HG03575 (cell line): ENCODE results near the gene FGF19.

Experiments
- ATAC-seq: cut with Tn5 transposase; IDR thresholded peaks from one replicate; pipeline ENCODE4 v1.9.1; 2021; ENCODE audit not compliant: unreplicated experiment, insufficient number of reproducible peaks, low FRiP score; ENCODE audit errors: extremely low read depth

The FGF19 gene

DNA sequence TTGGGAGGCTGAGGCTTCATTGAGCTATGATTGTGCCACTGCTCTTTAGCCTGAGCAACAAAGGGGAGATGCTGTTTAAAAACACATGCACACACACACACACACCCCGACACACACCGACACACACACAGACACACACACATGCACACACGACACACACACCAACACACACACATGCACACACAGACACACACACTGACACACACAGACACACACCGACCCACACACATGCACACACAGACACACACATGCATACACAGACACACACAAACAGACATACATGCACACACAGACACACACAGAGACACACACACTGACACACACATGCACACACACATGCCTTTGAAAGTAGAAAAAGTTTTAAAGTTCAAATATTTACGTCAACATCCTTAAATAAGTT lies 23.1 kb downstream of the FGF19 start:
- ATAC-seq = no peak

DNA sequence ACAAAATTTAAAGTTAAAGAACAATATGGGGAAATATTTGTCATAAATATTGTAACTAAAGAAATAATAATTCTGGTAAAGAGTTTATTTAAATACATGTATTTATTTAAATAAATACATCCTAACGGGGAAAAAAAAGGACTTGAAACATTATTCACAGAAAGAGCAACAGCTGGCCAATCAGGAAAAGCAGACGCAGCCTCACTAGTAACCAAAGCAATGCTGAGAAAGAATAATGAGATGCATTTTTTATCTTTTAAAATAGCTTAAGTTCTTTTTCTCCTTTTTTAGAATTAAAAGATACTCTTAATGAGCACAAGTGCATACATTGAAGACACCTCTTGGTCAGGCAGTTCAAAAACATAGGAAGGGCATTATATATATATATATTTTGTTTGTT lies 26.1 kb downstream of the FGF19 start:
- ATAC-seq = no peak

DNA sequence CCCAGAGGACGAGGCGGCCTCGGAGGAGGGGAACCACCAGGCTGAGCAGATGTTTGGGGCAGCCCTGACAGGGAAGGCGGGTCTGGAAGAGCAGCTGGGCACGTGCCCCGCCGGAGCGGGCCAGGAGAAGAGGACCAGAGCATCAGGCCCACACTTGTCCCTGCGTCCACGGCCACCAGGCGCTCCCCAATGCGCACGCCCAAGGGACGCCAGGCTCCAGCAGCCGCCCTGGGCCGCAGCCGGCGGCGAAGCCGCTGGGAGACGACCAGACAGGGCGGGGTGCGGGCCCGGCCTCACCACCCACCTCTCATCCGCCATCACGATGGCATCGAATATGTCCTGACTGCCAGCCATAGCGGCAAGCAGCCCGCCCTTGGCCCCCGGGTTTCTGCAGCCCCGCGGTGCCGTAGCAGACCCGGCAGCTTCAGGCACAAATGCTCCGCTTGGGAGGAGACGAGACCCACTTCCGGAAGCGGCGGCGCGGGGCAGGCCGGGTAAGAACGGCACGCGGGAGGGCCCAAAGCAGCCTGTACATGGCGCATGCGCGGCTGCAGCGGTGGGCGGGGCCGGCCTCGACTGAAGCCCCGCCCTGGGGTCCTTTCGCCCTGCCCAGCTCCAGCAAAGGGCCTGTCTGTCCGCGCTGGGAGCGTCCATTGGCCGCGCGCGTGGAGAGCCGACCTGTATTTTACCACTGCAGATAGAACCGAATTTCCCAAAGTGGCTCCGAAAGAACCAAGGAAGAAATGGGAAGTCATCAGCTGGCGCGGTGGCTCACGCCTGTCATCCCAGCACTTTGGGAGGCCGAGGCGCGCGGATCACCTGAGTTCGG lies 28.7 kb downstream of the FGF19 start, which contains the start of gene LTO1:
Gene LTO1 (minus strand): TSS at position 468 of the 829 bp plus-strand sequence. CDS start 114 bp downstream, at position 354.
- ATAC-seq = no peak

DNA sequence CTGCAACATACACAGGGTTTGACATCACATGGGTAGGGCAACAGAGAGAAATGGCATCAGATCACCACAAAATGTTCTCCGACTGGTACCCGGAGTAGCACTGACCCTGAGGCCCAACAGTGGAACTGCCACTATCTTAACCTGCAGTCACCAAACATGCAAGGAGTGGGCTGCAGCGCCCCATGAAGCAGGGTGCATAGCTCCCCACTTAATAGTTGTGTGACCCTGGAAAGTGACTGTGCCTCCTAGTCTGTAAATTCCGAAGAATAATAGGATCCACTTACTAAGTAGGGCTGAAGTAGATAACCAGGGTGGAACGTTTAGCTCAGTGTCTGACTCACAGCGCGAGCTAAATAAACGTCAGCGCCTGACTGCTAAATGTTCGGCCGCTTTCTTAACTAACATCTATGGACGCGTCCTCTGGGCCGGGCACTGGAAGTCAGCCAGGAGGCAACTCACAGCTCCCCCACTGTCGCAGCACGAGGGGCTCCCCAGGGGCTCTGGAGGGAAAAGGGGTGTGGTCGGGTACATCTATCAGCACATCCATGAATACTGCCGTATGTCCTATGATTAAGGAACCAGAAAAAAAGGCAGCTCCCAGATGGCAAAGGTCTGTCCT lies 29.4 kb downstream of the FGF19 start:
- ATAC-seq = no peak

DNA sequence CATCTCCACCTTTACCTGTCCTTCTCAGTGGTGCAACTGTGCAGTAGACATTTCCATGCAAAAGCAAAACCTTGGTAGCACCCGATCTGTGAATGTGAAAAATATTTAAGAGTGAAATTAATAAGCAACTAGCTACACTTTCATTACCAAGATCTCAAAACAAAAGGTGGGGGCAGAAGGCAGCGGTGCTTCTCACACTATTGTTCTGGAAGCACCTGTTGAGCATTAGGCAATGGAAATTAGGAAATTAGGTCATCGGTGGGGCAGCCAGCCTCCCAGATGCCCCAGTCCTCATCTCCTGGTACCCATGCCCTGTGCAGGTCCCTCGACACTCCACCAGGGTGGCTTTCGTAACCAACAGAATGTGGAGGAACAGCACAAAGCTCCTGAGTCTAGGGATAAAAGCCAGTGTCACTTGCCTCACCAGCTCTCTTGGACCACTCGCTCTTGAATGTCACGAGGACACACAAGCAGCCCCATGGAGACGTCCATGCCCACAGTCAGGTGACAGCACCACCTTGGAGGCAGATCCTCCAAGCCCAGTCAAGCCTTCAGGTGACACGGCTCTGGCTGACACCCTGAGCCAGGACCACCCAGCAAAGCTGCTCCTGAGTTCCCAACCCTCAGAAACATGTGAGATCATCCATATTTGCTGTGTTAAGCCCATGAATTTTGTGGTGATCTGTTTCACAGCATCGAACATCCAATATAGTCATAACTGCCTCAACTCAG lies 31.9 kb downstream of the FGF19 start:
- no peak for ATAC-seq

DNA sequence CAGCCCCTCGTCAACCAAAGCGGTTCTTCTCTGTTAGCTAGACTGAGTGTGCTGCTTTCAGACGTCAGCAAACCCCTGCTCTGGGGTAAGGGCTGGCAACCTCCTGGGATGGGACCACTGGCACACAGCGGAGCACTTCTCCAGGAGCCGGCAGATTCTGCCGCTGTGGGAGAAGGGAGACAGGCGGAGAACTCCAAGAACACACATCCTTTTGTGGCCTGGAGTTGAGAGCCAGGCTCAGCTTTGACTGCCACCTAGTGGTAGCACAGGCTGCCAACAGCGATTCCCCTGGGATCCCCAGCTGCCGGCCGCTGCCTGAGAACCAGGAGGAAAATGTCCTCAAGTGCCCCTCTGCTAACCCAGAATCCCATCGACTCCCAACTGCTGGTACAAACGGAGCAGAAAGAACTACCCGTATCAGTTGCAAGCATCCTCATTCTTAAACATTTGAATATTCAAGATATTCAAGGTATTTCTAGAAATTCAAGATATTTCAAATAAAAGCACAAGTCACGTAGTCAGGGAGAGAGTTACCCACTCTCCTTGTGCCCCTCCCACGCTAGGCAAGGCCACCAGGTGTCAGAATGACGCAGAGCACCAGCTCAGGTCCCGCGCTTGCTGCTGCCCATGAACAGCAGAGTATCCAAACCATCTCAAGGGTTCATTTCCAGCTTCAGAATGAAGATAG lies 33.5 kb downstream of the FGF19 start:
- no peak for ATAC-seq

DNA sequence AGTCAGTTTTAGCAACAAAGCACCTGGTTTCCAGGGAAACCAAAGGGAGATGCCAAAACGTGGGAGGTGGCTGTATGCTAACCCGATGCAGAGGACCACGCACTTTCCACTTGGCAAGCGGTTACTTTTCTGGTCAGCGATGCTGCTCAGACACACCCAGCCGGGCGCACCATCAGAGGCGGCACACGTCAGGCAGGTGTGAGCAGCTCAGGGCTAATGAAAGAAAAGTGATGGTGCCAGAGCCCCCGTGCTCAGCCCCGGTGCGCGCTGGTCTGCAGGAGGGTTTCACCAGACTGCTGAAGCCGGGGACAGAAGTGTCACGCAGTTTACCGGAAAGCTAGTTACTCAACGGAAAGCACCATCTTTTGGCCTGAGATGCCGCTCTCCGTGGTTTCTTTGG lies 34.3 kb downstream of the FGF19 start:
- ATAC-seq = no peak

DNA sequence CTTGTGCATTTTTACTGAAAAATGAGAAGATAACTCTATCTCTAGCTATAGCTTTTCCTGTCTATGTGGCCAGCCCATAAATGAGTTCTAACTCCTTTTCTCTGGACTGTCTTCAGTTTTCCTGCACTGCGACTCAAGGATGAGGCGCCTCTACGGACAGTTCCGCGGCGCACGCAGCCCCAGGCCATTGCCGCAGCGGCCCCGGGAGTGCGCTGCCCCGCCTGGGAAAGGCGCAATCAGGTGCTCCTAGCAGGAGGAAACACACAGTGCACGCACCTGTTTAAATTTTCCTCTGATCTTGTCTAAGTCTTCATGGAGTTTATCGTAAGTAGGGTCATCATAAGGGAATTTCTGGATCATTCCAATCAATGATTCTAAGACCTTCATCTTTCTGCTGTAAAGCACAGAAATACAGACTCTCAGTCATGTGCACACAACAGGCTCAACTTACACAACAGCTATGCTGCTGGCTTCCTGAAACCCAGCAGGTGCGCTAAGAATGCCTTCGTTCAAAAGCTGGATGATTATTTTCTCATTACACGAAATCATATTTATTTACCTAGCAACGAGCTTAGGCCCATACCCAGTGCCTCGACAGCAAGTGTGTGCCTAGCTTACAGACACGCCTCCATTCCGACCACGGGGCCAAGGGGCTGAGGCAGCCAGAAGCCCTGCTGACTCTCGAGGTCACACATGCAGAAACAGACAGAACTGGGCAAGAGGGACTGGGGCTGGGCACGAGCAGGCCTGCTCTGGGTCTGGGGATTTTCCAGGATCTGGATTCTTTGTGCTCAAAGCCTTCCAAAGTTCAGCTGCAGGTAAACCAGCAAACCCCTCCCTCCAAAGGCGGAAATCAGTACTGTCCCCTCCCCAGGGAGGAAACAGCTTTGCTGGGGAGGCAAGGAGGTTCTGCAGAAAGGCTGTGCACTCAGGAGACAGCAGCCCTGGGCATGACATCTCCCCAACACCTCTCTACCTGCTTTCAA lies 35.9 kb downstream of the FGF19 start:
- no peak for ATAC-seq

DNA sequence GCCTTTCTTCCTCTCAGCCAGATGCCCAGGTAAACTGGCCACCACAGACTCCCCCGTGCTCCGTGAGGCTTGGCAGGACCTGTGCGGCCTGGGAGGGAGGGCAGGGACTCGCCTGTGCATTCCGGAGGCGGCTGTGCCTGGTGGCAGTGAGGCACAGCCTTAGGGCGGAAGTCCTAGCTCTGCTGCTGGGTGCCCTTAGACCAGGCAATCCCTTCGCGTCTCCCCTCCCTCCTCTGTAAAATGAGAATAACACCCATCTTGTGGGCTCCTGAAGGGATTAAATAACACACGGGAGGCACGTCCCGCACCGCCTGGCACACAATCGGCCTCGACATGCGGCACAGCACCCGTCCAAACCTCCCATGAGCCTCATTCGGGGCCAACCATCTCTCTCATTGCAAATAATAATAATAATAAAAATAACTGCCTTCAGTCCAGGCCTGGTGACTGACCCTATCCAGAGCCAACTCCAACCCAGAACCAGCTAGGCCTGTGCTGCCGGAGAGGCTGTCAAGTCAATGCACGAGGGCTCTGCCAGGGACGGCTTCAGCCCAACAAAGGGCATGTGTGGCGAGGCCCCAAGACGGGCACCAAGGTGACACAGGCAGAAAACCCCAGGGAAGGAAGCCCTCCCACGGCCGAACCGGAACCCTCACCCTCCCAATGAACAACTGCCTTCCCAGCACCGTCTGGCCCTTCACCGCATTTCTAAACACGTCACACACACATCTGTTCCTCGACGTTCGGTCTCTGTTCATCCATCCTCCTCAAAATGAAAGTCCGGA lies 36.9 kb downstream of the FGF19 start:
- no peak for ATAC-seq

DNA sequence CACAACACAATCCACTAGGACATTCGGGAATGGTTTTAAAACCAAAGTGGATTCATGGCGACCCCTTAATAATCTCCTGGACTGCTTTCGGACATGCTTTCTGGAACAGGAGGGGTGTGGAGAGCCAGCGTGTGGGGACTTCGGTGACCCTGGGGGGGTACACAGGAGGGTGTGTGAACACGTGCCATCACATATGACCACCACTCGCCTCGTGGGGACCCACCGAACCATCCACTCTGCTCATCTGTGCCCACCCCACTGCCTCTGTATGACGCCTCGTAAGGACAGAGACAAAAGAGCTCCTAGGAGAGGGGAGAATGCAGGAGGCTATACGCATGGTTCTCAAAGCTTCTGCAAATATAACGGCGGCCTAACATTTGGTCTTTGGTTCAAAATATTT lies 37.6 kb downstream of the FGF19 start:
- ATAC-seq = no peak

DNA sequence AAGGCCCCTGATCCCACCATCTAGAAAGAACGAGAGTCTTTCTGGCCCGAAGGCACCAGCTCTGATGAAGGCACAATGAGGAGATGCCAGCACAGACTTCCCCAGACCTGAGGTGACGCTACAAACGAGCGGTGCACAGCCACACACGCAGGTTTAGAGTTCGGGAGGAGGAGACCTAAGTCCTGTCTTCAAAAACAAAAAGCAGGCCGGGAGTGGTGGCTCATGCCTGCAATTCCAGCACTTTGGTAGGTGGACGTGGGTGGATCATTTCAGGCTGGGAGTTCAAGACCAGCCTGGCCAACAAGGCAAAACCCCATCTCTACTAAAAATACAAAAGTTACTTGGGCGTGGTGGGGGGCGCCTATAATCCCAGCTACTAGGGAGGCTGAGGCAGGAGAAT lies 38.2 kb downstream of the FGF19 start:
- ATAC-seq = no peak

DNA sequence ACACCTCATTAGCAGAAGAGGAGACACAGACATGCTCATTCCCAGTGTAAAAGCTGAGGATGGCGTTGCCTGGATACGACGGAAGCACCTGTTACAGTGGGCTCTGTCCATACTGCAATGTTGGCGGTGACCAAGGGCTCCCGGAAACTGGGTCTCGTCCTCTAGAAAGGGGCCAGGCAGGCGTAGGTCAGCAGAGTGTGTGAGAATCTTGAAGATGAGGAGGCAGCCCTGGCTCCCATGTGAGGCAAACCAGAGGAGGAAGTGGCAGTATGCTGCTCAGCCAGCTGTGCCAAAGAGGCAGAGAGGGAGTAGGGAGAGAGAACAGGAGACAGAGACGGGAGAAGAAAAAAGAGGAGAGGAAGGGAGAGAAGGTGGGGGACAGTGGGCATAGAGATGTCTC lies 38.9 kb downstream of the FGF19 start:
- ATAC-seq = no peak

DNA sequence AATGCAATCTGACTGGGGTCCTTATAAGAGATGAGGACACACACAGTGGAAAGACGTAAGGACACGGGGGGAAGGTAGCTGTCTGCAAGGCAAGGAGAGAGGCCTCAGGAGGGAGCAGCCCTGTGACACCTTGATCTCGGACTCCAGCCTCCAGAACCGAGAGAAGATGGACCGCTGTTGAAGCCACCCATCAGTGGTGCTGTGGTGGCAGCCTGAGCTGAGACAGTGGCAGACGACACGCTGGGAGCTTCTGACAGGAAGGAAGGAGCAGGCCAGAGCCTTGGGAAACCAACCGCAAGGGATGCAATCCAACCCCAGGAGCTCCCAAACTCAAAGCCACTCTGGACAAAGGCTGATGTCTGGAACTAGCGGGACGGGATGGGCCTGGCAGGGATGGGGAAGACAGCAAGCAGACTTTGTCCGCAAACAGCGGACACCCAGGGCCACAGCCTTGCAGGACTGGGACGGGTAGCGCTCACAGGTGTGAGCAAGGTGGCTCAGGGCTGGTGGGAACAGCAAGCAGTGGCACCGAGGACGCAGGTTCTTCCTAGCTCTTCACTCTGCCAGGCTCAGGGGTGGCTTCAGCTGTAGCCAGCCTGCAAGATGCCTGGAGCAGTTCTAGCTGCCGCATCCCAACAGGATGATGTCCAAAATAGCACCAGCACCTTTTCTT lies 39.6 kb downstream of the FGF19 start:
- no peak for ATAC-seq

DNA sequence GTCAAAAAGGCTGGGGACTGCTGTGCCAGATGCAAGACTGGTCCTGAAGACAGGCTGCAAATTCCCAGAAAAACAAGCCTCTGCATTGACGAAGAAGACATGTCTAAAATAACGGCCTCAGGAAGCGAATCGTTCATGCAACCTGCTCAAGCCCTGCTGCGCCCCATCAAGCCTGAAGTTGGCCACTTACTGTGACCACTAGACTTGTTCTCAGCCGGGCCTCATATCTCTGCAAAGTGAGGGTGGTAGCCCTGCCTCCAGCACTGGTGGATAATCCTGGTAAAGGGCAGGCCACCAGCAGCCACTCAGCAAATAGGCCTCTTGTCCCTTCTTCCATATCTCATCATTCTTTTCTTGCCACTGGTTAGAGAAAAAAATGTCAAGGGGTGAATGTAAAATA lies 40.5 kb downstream of the FGF19 start:
- ATAC-seq = no peak

DNA sequence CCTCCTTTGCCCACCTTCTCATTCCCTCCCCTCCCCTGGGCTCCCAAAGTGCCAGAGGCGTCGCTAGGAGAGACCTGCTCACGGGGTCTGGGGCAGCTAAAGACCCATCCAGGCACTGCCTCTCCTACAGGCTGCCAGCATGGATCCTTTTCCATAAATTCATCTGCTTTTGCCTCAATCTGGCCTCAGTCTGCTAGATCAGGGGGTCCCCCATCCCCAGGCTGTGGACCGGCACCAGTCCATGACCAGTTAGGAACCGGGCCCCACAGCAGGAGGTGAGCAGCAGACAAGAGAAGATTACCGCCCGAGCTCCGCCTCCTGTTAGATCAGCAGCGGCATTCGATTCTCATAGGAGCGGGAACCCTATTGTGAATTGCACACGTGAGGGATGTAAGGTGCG lies 41.0 kb downstream of the FGF19 start:
- no peak for ATAC-seq

DNA sequence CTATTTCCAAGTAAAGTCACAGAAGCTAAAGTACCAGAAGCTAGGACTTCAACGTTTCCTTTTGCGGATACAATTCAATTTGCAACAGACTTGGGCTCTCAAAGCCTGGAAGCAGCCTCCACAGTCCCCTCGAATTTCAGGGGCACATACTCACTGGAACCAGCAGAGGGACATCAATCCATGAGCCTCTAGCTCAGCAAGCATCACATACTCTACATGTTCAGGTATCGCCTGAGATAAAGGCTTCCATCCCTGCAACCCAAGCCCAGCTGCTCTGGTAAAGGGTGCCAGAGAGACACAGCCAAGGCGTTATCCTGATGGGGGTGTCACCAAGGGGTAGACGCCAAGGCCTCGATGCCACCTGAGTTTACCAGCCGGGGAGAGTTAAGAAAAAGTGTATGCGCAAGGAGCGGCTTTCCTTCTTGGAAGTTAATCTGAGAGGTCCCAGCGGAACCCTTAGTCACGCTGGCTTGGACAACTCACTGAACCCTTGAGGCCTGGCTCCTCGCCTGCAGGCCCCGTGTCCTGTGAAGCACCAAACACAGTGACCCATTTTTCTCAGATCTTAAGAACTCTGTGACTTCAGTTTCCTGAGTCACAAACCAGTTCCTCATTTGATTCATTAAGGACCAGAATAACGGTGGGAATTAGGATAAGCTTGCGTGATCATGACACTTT lies 41.7 kb downstream of the FGF19 start:
- ATAC-seq = no peak

DNA sequence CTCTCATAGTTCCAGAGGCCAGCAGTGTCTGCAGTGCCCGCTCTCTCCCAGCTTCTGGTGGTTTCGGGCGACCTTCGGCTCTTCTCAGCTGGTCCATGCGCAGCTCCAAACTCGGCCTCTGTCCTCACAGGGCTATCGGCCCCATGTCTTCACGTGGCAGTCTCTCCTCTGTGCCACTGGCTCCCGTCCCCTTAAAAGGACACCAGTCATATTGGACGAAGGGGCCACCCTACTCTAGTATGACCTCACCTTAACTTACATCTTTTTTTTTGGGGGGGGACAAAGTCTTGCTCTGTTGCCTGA lies 42.5 kb downstream of the FGF19 start:
- ATAC-seq = no peak
